Measurements from ENCODE around the gene EEF1AKMT3.

DNA sequence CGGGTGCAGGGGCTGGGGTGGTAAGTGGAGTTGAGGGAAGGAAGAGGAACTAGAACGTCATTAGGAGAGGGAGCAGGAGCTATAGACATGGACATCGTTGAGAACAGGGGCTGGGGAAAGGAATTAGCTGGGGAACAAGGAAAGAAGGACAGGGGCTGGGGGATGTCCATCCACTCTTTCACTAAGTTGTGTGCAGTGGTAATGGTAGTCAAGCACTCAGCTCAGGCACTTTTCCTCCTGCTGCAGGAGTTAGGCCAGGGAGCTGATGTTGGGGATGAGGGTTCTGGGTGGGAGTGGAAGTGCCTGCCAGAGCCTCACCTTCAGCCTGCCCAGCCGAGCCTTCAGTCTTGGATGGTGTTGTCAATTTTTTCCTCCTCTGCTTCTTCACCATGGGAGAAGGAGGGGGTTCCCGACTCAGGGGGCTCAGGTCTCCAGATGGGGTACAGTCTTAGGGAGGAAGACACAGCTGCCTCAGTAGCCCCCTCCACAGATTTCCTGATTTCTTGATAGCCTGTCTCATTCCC, 43.0 kb upstream of the EEF1AKMT3 start:
- TF ChIP-seq, protein P1, sequence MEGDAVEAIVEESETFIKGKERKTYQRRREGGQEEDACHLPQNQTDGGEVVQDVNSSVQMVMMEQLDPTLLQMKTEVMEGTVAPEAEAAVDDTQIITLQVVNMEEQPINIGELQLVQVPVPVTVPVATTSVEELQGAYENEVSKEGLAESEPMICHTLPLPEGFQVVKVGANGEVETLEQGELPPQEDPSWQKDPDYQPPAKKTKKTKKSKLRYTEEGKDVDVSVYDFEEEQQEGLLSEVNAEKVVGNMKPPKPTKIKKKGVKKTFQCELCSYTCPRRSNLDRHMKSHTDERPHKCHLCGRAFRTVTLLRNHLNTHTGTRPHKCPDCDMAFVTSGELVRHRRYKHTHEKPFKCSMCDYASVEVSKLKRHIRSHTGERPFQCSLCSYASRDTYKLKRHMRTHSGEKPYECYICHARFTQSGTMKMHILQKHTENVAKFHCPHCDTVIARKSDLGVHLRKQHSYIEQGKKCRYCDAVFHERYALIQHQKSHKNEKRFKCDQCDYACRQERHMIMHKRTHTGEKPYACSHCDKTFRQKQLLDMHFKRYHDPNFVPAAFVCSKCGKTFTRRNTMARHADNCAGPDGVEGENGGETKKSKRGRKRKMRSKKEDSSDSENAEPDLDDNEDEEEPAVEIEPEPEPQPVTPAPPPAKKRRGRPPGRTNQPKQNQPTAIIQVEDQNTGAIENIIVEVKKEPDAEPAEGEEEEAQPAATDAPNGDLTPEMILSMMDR (optimal IDR thresholded peaks at IDR 0.05 in 1 of 3, IDR thresholded peaks at IDR 0.05 in 1 of 3, conservative IDR thresholded peaks at IDR 0.05 in 1 of 3; ENCODE audit: extremely low read depth in 1 of 3, insufficient read depth in 2 of 3, low read length in 3 of 3) = no peak
- no peak for TF ChIP-seq EZH2 (IDR thresholded peaks at IDR 0.05; ENCODE audit: low read length)
